Measurements from ENCODE around the gene ZFAND4. TPM values are rescaled to one million over a fixed set of nuclear protein-coding genes. Genes with fewer than 3 reads are reported as not detected.
"Not testable (repeated sequence)": the region's sequence is repeated elsewhere in the genome, so short reads cannot be mapped to it uniquely, and the experiment has no call there.

The ZFAND4 gene
- total RNA-seq, 1 donor from 2014 or later, result 11.1 TPM

DNA sequence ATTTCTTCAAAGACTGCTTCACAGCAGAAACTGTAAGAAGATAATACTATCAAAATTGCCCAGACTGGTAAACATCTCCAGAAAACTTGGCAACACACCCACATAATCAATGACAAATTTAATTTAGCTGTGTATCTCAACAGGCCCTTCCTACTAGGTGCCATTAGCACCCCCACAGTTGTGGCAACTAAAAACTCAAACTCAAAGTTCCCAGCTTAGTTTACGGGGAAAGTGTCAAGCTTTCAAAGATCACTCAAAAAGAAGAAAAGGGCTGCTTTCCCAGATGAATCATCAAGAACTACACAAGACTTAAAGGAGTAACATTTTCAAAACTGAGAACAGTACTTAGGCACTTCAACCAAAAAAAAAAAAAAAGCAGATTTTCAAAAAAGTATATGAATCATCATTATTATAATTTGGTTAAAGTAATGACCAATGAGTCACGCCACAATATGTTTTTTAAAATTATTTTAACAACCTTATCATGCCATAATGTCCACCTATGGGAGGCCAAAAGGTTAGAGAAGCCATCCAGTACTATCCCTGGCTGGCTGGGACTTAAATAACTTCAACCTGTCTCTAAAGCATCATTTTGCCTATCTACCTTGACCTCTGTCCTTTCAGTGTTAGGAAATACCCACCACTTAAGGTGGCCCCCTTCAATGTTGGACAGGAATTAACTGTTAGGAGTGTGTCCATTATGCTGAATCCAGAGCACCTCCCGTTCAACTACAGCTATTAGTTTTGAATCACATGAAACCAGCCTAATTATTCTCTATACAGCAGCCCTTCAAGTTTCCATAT, 90.8 kb downstream of the ZFAND4 start:
- no peaks in the 10 kb centered on the region for H3K27me3 ChIP-seq (ENCODE audit: low read depth)
- DNase-seq, result no peak
- H3K4me1 ChIP-seq, result peaks cover 22% of the 10 kb centered on the region
- intact Hi-C loops (cut with micrococcal nuclease), result no loop called here
- H3K27ac ChIP-seq (replicated peaks), result no peak overlapping the region
- TF ChIP-seq, protein P1, sequence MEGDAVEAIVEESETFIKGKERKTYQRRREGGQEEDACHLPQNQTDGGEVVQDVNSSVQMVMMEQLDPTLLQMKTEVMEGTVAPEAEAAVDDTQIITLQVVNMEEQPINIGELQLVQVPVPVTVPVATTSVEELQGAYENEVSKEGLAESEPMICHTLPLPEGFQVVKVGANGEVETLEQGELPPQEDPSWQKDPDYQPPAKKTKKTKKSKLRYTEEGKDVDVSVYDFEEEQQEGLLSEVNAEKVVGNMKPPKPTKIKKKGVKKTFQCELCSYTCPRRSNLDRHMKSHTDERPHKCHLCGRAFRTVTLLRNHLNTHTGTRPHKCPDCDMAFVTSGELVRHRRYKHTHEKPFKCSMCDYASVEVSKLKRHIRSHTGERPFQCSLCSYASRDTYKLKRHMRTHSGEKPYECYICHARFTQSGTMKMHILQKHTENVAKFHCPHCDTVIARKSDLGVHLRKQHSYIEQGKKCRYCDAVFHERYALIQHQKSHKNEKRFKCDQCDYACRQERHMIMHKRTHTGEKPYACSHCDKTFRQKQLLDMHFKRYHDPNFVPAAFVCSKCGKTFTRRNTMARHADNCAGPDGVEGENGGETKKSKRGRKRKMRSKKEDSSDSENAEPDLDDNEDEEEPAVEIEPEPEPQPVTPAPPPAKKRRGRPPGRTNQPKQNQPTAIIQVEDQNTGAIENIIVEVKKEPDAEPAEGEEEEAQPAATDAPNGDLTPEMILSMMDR (IDR thresholded peaks at IDR 0.05; ENCODE audit: borderline replicate concordance), result no peak
- no peak overlapping the region for H3K4me3 ChIP-seq
- H3K9me3 ChIP-seq (replicated peaks), result peaks cover 13% of the 10 kb centered on the region
- no peaks in the 10 kb centered on the region for H3K36me3 ChIP-seq

DNA sequence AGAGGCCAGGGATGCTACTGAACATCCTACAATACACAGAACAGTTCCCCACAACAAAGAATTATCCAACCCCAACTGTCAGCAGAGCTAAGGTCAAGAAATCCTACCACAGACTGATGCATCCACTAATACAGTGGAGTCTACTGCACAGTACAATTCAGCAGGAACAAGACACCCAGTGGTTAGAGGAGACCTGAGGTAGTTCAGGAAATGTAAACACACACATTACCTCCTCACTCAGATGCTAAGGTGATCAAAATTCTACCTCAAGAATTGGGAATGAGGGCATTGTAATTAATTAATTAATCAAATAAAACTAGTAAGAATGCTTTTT, 91.4 kb downstream of the ZFAND4 start:
- no peak overlapping the region for H3K27ac ChIP-seq (replicated peaks)
- H3K27me3 ChIP-seq (ENCODE audit: low read depth), result no peaks in the 10 kb centered on the region
- H3K4me1 ChIP-seq, result peaks cover 22% of the 10 kb centered on the region
- peaks cover 8% of the 10 kb centered on the region for H3K9me3 ChIP-seq (replicated peaks)
- H3K4me3 ChIP-seq, result peak overlapping the region; percentile 42
- no peak for DNase-seq
- TF ChIP-seq, protein P1 (IDR thresholded peaks at IDR 0.05; ENCODE audit: borderline replicate concordance), result no peak
- no peaks in the 10 kb centered on the region for H3K36me3 ChIP-seq
- intact Hi-C loops (cut with micrococcal nuclease), result no loop called here

DNA sequence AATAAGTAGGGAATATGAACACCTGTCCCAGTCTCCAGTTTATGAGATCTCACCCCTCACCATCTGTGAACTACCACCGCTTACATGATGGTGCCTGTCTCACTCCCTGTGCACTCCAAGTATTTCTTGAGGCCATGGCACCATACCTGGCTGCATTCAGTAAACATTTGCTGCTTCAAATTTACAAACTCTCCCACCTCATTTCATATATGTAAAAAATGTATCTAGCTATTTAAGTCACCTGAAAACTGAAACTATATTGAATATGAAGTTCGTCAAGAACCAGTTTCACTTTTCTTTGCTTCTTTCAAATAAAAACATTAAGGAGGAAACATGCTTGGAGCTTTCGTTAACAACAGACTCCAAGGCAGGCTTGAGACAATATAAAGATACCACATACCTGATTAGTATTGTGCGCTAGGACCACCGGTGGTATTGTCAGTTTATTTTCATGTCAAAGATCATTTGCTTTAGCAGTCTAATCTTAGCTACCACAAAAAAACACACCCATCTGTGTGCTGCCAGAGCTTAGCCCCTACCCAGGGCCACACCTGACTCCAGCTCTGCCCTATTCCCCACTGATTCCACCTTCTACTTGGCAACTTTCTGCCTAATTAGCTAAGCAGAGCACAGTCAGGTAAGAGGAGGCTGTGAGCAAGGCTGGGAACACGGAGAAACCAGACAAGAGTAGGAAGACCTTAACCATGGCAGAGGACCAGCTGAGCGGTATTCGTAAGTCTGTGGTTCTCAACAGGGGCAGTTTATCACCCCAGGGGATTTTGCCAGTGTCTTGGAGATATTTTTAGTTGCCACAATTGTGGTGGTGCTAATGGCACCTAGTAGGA, 92.0 kb downstream of the ZFAND4 start:
- no peak for DNase-seq
- Histone ChIP-seq H3K9me3 (replicated peaks) (peaks cover 7% of the 10 kb centered on the region), H3K27me3 (ENCODE audit: low read depth) (no peaks in the 10 kb centered on the region), H3K36me3 (no peaks in the 10 kb centered on the region), H3K4me1 (peaks cover 24% of the 10 kb centered on the region), H3K4me3 (peak overlapping the region; percentile 42), H3K27ac (replicated peaks) (peak overlapping the region; percentile 32)
- TF ChIP-seq, protein P1 (IDR thresholded peaks at IDR 0.05; ENCODE audit: borderline replicate concordance), result no peak
- intact Hi-C loops (cut with micrococcal nuclease), result no loop called here

DNA sequence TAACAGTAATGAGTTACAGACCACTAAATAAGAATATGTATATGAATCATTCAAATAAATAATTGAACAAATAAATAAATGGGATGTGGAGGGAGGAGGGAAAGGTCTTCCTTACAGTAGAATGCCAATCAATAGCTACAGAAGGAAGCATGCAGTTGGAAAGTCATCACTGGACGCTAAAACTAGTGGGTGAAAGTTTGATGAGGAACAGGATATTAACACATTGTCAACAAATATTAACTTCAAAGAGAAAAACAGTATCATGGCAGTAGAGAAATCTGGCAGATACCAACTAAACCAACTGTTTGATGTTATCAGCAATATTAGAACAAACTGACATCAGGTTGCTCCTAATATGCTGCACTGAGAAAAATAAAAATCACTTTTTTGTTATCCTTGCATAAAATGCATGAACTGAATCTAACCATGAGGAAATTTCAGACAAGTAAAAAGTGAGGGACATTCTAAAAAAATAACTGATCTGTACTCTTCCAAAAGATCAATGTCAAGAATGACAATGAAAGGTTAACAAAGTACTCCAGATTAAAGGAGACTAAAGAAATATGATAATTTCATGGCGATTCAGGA, 94.1 kb downstream of the ZFAND4 start:
- no peak for DNase-seq
- intact Hi-C loops (cut with micrococcal nuclease), result no loop called here
- Histone ChIP-seq H3K27me3 (ENCODE audit: low read depth) (no peaks in the 10 kb centered on the region), H3K36me3 (no peaks in the 10 kb centered on the region), H3K27ac (replicated peaks) (no peak overlapping the region), H3K9me3 (replicated peaks) (no peaks in the 10 kb centered on the region), H3K4me3 (no peak overlapping the region), H3K4me1 (peaks cover 39% of the 10 kb centered on the region)
- TF ChIP-seq, protein P1 (IDR thresholded peaks at IDR 0.05; ENCODE audit: borderline replicate concordance), result no peak

DNA sequence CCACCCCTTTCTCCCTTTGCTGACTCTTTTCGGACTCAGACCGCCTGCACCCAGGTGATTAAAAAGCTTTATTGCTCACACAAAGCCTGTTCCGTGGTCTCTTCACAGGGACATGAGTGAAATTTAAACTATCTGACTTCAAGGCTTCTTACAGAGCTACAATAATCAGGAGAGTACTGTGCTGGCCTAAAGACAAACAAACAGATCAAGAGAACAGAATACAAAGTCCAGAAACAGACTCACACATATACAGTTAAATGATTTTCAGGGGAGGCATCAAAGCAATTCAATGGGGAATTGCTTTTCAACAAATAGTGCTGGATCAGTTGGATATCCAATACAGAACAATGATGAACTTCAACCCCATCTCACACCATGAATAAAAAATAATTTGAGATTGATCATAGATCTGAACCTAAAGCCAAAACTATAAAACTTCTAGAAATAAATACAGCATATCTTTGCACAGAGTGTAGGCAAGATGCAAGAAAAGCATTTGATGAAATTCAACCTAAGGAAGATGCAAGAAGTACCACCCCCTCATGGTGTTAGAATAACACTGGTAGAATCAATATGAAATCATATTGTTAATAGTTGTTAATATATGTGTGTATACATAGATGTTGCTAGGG, 96.5 kb downstream of the ZFAND4 start:
- DNase-seq, result no peak
- peaks cover 25% of the 10 kb centered on the region for H3K4me1 ChIP-seq
- TF ChIP-seq, protein P1 (IDR thresholded peaks at IDR 0.05; ENCODE audit: borderline replicate concordance), result no peak
- H3K4me3 ChIP-seq, result no peak overlapping the region
- H3K27me3 ChIP-seq (ENCODE audit: low read depth), result no peaks in the 10 kb centered on the region
- intact Hi-C loops (cut with micrococcal nuclease), result no loop called here
- H3K9me3 ChIP-seq (replicated peaks), result no peaks in the 10 kb centered on the region
- no peak overlapping the region for H3K27ac ChIP-seq (replicated peaks)
- H3K36me3 ChIP-seq, result no peaks in the 10 kb centered on the region

DNA sequence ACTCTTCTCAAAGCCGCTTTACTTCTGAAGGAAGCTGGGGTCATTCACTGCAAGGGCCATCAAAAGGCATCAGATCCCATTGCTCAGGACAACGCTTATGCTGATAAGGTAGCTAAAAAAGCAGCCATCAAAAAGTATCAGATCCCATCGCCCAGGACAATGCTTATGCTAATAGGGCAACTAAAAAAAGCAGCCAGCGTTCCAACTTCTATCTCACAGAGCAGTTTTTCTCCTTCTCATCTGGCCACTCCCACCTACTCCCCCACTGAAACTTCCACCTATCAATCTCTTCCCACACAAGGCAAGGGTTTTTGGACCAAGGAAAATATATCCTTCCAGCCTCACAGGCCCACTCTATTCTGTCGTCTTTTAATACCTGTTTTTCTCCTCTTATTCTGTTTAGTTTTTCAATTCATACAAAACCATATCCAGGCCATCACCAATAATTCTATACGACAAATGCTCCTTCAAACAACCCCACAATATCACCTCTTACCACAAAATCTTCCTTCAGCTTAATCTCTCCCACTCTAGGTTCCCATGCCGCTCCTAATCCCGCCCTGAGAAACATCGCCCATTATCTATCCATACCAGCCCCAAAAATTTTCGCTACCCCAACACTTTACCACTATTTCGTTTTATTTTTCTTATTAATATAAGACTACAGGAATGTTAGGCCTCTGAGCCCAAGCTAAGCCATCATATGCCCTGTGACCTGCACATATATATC, 97.4 kb downstream of the ZFAND4 start:
- peaks cover 20% of the 10 kb centered on the region for H3K4me1 ChIP-seq
- H3K9me3 ChIP-seq (replicated peaks); H3K27me3 ChIP-seq (ENCODE audit: low read depth); DNase-seq; intact Hi-C loops (cut with micrococcal nuclease); H3K27ac ChIP-seq (replicated peaks); H3K36me3 ChIP-seq; H3K4me3 ChIP-seq: not testable (repeated sequence)

Data from left ventricle myocardium inferior (tissue), 1 donor.